ENCODE data around the gene KCNH8. TPM values are rescaled to one million over a fixed set of nuclear protein-coding genes. Genes with fewer than 3 reads are reported as not detected.

KCNH8 gene
- total RNA-seq, 2 donors from 2014 or later = 0.46 to 3.4 TPM

GRCh38 chr3:19215427-19215826, 67.1 kb downstream of the KCNH8 start:
- Histone ChIP-seq H3K27ac (no peak overlapping the region), H3K27me3 (replicated peaks; ENCODE audit: insufficient read depth) (no peaks in the 10 kb centered on the region), H3K4me1 (replicated peaks) (no peaks in the 10 kb centered on the region), H3K4me3 (no peak overlapping the region), H3K36me3 (no peaks in the 10 kb centered on the region), H3K9me3 (no peaks in the 10 kb centered on the region)
- WGBS = 61% methylated on average over 2 of the region's 2 CpGs
- no peak for DNase-seq (ENCODE audit: low spot score)
- TF ChIP-seq POLR2A (IDR thresholded peaks at IDR 0.05) = no peak
- no peak for TF ChIP-seq POLR2AphosphoS5 (IDR thresholded peaks at IDR 0.05)
- no peak for TF ChIP-seq CTCF (IDR thresholded peaks at IDR 0.05)
- intact Hi-C loops (cut with DNase I) = no loop called here

- peak; percentile 47 for DNase-seq (ENCODE audit: low spot score)
- TF ChIP-seq CTCF (IDR thresholded peaks at IDR 0.05) (no peak), POLR2A (IDR thresholded peaks at IDR 0.05) (no peak), POLR2AphosphoS5 (IDR thresholded peaks at IDR 0.05) (peak; percentile 29)
- no peaks in the 10 kb centered on the region for H3K9me3 ChIP-seq
- no peaks in the 10 kb centered on the region for H3K27me3 ChIP-seq (replicated peaks; ENCODE audit: insufficient read depth)
- H3K4me3 ChIP-seq = no peak overlapping the region
- no peaks in the 10 kb centered on the region for H3K4me1 ChIP-seq (replicated peaks)
- no peaks in the 10 kb centered on the region for H3K36me3 ChIP-seq
- no peak overlapping the region for H3K27ac ChIP-seq
- 56% methylated on average over 6 of the region's 6 CpGs for WGBS
- intact Hi-C loops (cut with DNase I) = no loop called here
Measured at GRCh38 chr3:19216669-19217337, 68.5 kb downstream of the KCNH8 start.

GRCh38 chr3:19220311-19220710, 72.0 kb downstream of the KCNH8 start:
- Histone ChIP-seq H3K36me3 (no peaks in the 10 kb centered on the region), H3K4me1 (replicated peaks) (no peaks in the 10 kb centered on the region), H3K4me3 (no peak overlapping the region), H3K27ac (no peak overlapping the region), H3K9me3 (no peaks in the 10 kb centered on the region), H3K27me3 (replicated peaks; ENCODE audit: insufficient read depth) (no peaks in the 10 kb centered on the region)
- WGBS = 89% methylated on average over 1 of the region's 1 CpG
- intact Hi-C loops (cut with DNase I) = no loop called here
- no peak for DNase-seq (ENCODE audit: low spot score)
- TF ChIP-seq POLR2AphosphoS5 (IDR thresholded peaks at IDR 0.05) = no peak
- no peak for TF ChIP-seq POLR2A (IDR thresholded peaks at IDR 0.05)
- no peak for TF ChIP-seq CTCF (IDR thresholded peaks at IDR 0.05)

- intact Hi-C loops (cut with DNase I) = no loop called here
- Histone ChIP-seq H3K9me3 (no peaks in the 10 kb centered on the region), H3K27ac (no peak overlapping the region), H3K4me1 (replicated peaks) (no peaks in the 10 kb centered on the region), H3K4me3 (no peak overlapping the region), H3K36me3 (no peaks in the 10 kb centered on the region), H3K27me3 (replicated peaks; ENCODE audit: insufficient read depth) (no peaks in the 10 kb centered on the region)
- WGBS = 54% methylated on average over 2 of the region's 2 CpGs
- no peak for DNase-seq (ENCODE audit: low spot score)
- no peak for TF ChIP-seq POLR2AphosphoS5 (IDR thresholded peaks at IDR 0.05)
- no peak for TF ChIP-seq POLR2A (IDR thresholded peaks at IDR 0.05)
- TF ChIP-seq CTCF (IDR thresholded peaks at IDR 0.05) = no peak
Measured at GRCh38 chr3:19221081-19221480, 72.8 kb downstream of the KCNH8 start.

- H3K4me3 ChIP-seq = no peak overlapping the region
- no peaks in the 10 kb centered on the region for H3K4me1 ChIP-seq (replicated peaks)
- TF ChIP-seq POLR2AphosphoS5 (IDR thresholded peaks at IDR 0.05) = no peak
- TF ChIP-seq CTCF (IDR thresholded peaks at IDR 0.05) = no peak
- TF ChIP-seq POLR2A (IDR thresholded peaks at IDR 0.05) = no peak
- intact Hi-C loops (cut with DNase I) = no loop called here
- H3K36me3 ChIP-seq = no peaks in the 10 kb centered on the region
- H3K9me3 ChIP-seq = no peaks in the 10 kb centered on the region
- H3K27me3 ChIP-seq (replicated peaks; ENCODE audit: insufficient read depth) = no peaks in the 10 kb centered on the region
- DNase-seq (ENCODE audit: low spot score) = no peak
- H3K27ac ChIP-seq = no peak overlapping the region
- 71% methylated on average over 2 of the region's 2 CpGs for WGBS
Measured at GRCh38 chr3:19226479-19226878, 78.2 kb downstream of the KCNH8 start.

All from prostate gland (tissue), 2 donors.